Esophagus muscularis mucosa (tissue), 4 donors: ENCODE results near the gene NRXN3. TPM values are rescaled to one million over a fixed set of nuclear protein-coding genes. Genes with fewer than 3 reads are reported as not detected.

Experiments
- DNase-seq: peaks from one replicate; pipeline ENCODE4 v3.0.0-alpha.2; 2017; ENCODE audit errors: extremely low spot score
- H3K27ac ChIP-seq, 4 donors: fragments of 200-600 bp; sonication (generic); replicated peaks in 1 of 4; 1 replicate in 3 of 4; 2 replicates in 1 of 4; pipeline ENCODE4 v1.5.1; 2016 to 2019; ENCODE audit warnings: mild to moderate bottlenecking in 1 of 4
- H3K27me3 ChIP-seq, 4 donors: fragments of 200-600 bp; sonication (generic); one replicate each; pipeline versions ENCODE4 v1.5.1 to v1.6.0; 2016 to 2019
- H3K36me3 ChIP-seq, 4 donors: fragments of 200-600 bp; sonication (generic); one replicate each; pipeline ENCODE4 v1.5.1; 2016 to 2019
- H3K4me1 ChIP-seq, 4 donors: fragments of 200-600 bp; sonication (generic); one replicate each; pipeline ENCODE4 v1.5.1; 2016 to 2019
- H3K4me3 ChIP-seq, 4 donors: fragments of 200-600 bp; sonication (generic); 1 replicate in 2 of 4; 2 replicates in 2 of 4; pipeline ENCODE4 v1.5.1; 2016 to 2019; ENCODE audit warnings: mild to moderate bottlenecking in 4 of 4, moderate library complexity in 1 of 4
- H3K9me3 ChIP-seq, 4 donors: fragments of 200-600 bp; sonication (generic); 1 replicate in 3 of 4; 2 replicates in 1 of 4; pipeline ENCODE4 v1.5.1; 2016 to 2019
- EP300 ChIP-seq: sonication (generic); formaldehyde crosslinking; IDR thresholded peaks from one replicate; pipeline ENCODE4 v1.6.1; 2017; ENCODE audit warnings: antibody characterized with exemption
- POLR2A ChIP-seq: fragments of 450-650 bp; IDR thresholded peaks from one replicate; pipeline ENCODE4 v1.6.1; 2017; ENCODE audit warnings: antibody characterized with exemption, moderate library complexity, mild to moderate bottlenecking, low read depth
- POLR2AphosphoS5 ChIP-seq, 2 donors: sonication (generic); formaldehyde crosslinking; IDR thresholded peaks; one replicate each; pipeline ENCODE4 v1.6.1; 2017; ENCODE audit warnings: antibody characterized with exemption in 2 of 2
- WGBS: methylation state at CpG from one replicate; pipeline ENCODE4 v1.1.5; 2018; 5-methylcytosine and 5-hydroxymethylcytosine counted together
- intact Hi-C: fragments of 100-400 bp; cut with DNase I; formaldehyde crosslinking; loops from one replicate; pipeline ENCODE4 v1.15.1; 2023
- total RNA-seq, 4 donors: library from RNA; depleted of rRNA; stranded (reverse); fragments of >200 nt; gene quantifications; one replicate each; pipeline versions ENCODE4 v1.1.0 to v1.2.1, GENCODE V29; 2016
- TF ChIP-seq, protein P1 (sequence below), 3 experiments: fragments of 200-600 bp in 2 of 3; fragments of 450-650 bp in 1 of 3; sonication (generic) in 2 of 3; IDR thresholded peaks; one replicate each; pipeline ENCODE4 v1.5.1; 2017 to 2019; ENCODE audit warnings: antibody characterized with exemption in 3 of 3, mild to moderate bottlenecking in 2 of 3, moderate library complexity in 1 of 3

NRXN3 gene
- total RNA-seq, 4 donors from 2014 or later = 71.1 to 159 (median 122) TPM

GRCh38 chr14:78847801-78848200 is 677.6 kb downstream of the NRXN3 start:
- Histone ChIP-seq H3K27ac (no peak overlapping the region), H3K36me3 (no peaks in the 10 kb centered on the region), H3K4me1 (no peaks in the 10 kb centered on the region), H3K9me3 (no peaks in the 10 kb centered on the region), H3K4me3 (no peak overlapping the region), H3K27me3 (no peaks in the 10 kb centered on the region)
- no peak for TF ChIP-seq POLR2A
- TF ChIP-seq EP300 = no peak
- no peak for TF ChIP-seq POLR2AphosphoS5 (IDR thresholded peaks at IDR 0.05)
- WGBS = 67% methylated on average over 3 of the region's 3 CpGs
- intact Hi-C loops = no loop called here
- DNase-seq = no peak

DNA sequence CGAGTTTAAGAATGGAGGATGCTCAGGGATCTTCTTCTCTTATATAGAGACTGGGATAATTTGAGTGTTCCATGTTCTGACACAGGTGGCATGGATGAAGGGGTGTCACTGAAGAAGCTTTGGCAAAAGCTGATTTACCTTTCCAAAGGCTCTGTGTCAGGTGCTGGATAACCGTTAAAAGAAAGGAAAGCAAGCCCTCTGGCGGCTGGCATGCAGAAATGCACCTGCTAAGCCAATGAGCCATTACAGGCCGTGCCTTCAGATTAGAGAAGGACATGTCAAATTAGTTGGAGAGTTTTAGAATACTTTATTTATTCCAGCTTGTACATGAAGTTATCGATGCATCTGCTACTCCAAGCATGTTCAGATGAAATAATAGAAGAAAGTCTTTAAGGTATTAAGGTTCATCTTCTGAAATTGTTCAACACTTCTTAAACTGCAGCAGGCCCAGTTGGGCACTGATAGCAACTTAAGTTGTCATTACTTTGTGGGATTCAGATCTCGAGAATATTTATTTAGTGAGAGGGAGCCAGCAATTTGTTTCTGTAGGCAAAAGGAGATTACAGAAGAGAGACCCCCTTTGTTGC is 678.2 kb downstream of the NRXN3 start:
- Histone ChIP-seq H3K27ac (no peak overlapping the region), H3K4me1 (no peaks in the 10 kb centered on the region), H3K27me3 (no peaks in the 10 kb centered on the region), H3K9me3 (no peaks in the 10 kb centered on the region), H3K4me3 (no peak overlapping the region), H3K36me3 (no peaks in the 10 kb centered on the region)
- TF ChIP-seq EP300 = no peak
- TF ChIP-seq, protein P1, sequence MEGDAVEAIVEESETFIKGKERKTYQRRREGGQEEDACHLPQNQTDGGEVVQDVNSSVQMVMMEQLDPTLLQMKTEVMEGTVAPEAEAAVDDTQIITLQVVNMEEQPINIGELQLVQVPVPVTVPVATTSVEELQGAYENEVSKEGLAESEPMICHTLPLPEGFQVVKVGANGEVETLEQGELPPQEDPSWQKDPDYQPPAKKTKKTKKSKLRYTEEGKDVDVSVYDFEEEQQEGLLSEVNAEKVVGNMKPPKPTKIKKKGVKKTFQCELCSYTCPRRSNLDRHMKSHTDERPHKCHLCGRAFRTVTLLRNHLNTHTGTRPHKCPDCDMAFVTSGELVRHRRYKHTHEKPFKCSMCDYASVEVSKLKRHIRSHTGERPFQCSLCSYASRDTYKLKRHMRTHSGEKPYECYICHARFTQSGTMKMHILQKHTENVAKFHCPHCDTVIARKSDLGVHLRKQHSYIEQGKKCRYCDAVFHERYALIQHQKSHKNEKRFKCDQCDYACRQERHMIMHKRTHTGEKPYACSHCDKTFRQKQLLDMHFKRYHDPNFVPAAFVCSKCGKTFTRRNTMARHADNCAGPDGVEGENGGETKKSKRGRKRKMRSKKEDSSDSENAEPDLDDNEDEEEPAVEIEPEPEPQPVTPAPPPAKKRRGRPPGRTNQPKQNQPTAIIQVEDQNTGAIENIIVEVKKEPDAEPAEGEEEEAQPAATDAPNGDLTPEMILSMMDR (IDR thresholded peaks at IDR 0.05) = peak; percentile 66 to 93 (median 76)
- intact Hi-C loops = no loop called here
- no peak for DNase-seq
- 28% methylated on average over 6 of the region's 6 CpGs for WGBS

DNA sequence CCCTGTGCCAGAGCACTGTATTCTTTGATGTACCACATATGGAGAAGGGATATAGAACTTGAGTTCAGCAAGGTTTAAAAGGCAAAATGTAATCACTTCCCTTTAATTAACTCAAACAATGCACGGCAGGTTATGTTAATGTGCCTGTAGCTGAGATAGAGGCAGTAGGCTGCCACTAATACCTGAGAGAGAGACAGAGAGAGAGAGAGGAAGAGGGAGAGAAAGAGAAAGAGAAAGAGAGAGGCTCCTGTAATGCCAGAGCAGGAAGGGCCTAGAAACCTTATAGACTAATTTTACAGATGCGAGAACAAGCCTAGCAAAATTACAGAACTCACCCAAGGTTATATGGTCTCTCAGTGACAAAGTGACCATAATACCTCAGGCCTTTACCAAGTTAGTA is 679.8 kb downstream of the NRXN3 start:
- 65% methylated on average over 2 of the region's 2 CpGs for WGBS
- H3K4me3 ChIP-seq = no peak overlapping the region
- no peaks in the 10 kb centered on the region for H3K4me1 ChIP-seq
- TF ChIP-seq POLR2AphosphoS5 (IDR thresholded peaks at IDR 0.05) (no peak), EP300 (no peak), POLR2A (no peak)
- TF ChIP-seq, protein P1 (IDR thresholded peaks at IDR 0.05) = no peak
- no peaks in the 10 kb centered on the region for H3K36me3 ChIP-seq
- no peak for DNase-seq
- H3K27ac ChIP-seq = no peak overlapping the region
- intact Hi-C loops = no loop called here
- no peaks in the 10 kb centered on the region for H3K27me3 ChIP-seq
- no peaks in the 10 kb centered on the region for H3K9me3 ChIP-seq

DNA sequence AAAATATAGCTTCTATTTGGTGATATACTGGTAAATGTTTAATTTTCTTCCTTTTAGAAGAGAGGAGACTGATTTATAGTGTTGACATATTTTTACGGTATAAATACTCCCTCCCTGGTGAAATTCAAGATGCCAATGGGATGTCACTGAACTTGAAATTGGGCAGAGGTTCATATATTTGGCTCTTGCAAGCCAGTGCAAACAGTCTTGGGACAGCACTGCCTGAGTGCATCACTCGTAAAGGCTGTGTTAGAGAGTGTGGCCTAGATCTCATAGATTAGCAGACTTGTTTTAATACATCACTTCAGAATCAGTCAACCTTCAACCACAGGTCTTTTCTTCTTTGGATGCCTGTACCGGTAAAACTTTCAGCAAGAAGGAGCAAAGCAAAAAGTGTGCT is 681.0 kb downstream of the NRXN3 start:
- no peaks in the 10 kb centered on the region for H3K4me1 ChIP-seq
- H3K9me3 ChIP-seq = no peaks in the 10 kb centered on the region
- TF ChIP-seq, protein P1 (IDR thresholded peaks at IDR 0.05) = no peak
- TF ChIP-seq POLR2AphosphoS5 (IDR thresholded peaks at IDR 0.05) (no peak), EP300 (no peak), POLR2A (no peak)
- no peaks in the 10 kb centered on the region for H3K27me3 ChIP-seq
- no peak overlapping the region for H3K4me3 ChIP-seq
- intact Hi-C loops = no loop called here
- no peak for DNase-seq
- H3K36me3 ChIP-seq = no peaks in the 10 kb centered on the region
- WGBS = 72% methylated on average over 3 of the region's 3 CpGs
- H3K27ac ChIP-seq = no peak overlapping the region

- Histone ChIP-seq H3K27me3 (no peaks in the 10 kb centered on the region), H3K4me1 (no peaks in the 10 kb centered on the region), H3K27ac (no peak overlapping the region), H3K4me3 (no peak overlapping the region), H3K36me3 (no peaks in the 10 kb centered on the region), H3K9me3 (no peaks in the 10 kb centered on the region)
- intact Hi-C loops = no loop called here
- TF ChIP-seq, protein P1 (IDR thresholded peaks at IDR 0.05) = no peak
- TF ChIP-seq POLR2A = no peak
- no peak for TF ChIP-seq POLR2AphosphoS5 (IDR thresholded peaks at IDR 0.05)
- TF ChIP-seq EP300 = no peak
- DNase-seq = no peak
- 43% methylated on average over 1 of the region's 1 CpG for WGBS
Observed at GRCh38 chr14:78852040-78852439, 681.9 kb downstream of the NRXN3 start.
